GM21529 (cell line): ENCODE results near the gene GREB1.

Experiments used
- ATAC-seq: cut with Tn5 transposase; IDR thresholded peaks from one replicate; pipeline ENCODE4 v1.9.1; 2021; ENCODE audit not compliant: unreplicated experiment

Gene GREB1

DNA sequence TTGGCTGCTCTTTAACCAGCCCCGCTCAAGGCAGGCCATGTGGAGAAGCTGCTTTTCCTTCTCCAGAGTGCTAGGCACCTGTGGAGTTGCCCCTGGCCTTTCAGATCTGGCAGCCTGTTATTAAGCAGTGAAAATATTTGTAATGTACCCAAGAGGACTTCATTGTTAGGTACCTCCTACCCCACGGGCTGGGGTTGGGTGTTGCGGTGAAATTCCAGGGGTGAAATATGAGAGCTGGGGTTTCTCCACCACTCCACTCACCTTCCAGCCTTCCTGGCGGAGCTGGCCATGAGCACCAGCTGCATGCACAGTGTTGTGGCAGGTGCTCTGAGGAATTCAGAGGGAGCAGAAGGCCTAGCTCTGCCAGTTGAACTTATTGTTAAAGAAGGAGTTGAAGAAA is 97.0 kb downstream of the GREB1 start:
- no peak for ATAC-seq

DNA sequence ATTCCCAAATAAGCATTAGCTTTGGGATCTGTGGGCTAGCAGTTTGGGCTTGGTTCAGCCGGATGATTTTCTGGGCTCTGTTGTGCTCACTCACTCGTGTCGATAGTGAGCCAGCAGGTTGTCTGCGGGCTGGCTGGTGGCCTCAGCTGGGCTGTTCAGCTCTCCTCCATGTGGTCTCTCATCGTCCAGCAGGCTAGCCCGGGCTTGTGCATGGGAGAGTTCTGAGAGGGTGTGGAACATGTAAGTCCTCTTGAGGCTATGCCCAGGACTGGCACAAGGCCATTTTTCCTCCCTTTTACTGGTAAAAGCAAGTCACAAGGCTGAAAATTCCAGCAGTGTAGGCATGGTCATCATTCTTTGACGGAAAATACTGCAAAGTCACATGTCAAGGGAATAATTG is 97.6 kb downstream of the GREB1 start:
- ATAC-seq: no peak

DNA sequence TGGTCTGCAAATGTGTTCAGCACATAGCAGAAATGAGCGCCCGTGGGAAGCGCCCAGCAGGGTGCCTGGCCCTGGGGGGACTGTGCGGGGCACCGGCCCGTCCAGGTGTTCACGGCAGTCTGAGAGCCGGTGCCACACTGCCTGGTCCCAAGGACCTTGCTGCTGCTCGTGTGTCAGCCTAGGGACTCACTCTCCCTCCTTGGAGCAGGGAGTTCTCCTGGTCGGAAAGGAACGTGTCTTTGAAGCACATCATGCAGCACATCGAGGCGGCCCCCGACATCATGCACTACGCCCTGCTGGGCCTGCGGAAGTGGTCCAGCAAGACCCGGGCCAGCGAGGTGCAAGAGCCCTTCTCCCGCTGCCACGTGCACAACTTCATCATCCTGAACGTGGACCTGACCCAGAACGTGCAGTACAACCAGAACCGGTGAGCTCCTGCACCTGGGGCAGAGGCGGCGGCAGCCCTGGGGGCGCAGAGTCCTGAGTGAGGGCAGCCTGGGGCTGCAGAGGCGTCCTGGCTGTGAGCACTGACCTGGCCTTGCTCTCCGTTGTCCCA is 100.2 kb downstream of the GREB1 start:
- no peak for ATAC-seq

DNA sequence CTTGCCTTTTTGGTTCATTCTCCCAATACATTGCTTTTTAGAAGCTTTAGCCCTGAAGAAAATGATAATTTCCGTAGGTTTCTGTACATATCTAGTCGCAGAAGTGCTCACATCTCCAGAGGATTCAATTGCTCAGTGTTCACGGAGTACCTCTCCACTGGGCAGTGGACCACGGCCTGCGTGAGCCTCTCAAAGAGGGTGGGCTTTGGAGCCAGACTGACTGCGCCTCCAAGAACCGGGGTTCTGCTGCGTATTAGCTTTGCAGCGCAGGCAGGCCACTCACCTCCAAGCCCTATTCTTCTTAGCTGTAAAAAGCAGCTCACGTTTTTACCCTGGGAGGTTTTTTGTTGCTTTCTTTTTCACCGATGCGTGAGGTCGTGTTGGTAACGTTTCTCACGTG is 100.7 kb downstream of the GREB1 start:
- ATAC-seq: no peak

DNA sequence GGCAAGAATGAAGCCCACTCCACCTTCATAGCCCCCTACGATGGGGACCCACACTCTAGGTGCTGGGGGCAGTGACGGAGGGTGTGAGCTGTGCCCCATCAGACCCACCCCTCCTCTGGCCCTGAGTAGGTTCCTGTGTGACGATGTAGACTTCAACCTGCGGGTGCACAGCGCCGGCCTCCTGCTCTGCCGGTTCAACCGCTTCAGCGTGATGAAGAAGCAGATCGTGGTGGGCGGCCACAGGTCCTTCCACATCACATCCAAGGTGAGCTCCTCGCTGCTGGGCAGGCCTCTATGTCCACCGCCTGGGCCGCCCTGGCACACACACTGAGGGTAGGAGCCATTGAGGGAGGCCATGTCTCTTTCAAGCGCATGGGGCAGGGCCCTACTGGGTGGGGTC is 101.3 kb downstream of the GREB1 start:
- no peak for ATAC-seq

DNA sequence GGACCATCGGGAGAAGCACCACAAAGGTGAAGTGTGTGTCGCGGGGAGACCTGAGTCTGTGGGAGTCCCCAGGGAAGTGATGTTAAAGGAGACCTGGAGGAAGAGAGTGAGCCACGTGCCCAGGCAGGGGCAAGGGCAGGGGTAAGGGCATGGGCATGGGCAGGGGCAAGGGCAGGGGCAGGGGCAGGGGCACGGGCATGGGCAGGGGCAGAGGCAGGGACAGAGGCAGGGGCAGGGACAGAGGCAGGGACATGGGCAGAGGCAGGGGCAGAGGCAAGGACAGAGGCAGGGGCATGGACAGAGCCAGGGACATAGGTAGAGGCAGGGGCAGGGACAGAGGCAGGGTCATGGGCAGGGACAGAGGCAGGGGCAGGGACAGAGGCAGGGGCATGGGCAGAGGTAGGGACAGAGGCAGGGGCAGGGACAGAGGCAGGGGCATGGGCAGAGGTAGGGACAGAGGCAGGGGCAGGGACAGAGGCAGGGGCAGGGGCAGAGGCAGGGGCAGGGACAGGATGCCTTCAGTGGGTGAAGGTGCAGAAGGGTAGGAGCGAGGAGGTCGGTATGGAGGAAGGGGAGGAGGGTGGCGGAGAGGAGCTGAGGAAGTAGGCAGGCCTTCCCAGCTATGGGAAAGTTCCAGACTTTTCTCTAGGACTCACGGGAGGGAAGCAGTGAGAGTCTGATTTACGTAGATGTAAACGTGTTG is 102.9 kb downstream of the GREB1 start:
- no peak for ATAC-seq

DNA sequence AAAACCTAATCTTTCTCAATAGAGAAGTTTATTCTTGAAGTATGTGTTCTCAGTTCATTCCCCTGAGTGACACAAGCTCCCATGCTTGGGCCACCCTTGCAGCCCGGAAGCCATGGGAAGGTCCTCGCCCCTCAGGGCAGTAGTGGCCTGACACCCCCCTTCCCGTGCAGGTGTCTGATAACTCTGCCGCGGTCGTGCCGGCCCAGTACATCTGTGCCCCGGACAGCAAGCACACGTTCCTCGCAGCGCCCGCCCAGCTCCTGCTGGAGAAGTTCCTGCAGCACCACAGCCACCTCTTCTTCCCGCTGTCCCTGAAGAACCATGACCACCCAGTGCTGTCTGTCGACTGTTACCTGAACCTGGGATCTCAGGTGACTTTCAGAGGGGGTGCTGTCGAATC is 103.7 kb downstream of the GREB1 start:
- ATAC-seq: no peak

DNA sequence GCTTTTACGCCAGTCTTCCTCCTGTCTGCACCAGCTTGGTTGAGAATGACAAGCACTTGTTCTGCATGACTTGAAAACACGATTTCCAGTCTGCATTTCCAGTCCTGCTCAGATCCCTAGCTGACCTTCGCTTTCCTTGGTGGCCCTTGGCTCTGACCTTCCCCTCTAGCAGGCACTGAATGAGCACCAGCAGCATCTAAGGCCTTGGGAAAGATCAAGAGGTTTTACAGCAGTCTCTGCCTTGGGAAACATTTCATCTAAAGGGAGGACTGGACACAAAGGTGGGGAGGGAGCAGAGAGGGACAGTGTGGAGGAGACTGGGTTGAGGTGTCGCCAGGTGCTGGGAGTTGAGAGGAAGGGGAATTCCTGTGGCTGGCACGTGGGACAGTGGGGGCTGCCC is 105.7 kb downstream of the GREB1 start:
- no peak for ATAC-seq

DNA sequence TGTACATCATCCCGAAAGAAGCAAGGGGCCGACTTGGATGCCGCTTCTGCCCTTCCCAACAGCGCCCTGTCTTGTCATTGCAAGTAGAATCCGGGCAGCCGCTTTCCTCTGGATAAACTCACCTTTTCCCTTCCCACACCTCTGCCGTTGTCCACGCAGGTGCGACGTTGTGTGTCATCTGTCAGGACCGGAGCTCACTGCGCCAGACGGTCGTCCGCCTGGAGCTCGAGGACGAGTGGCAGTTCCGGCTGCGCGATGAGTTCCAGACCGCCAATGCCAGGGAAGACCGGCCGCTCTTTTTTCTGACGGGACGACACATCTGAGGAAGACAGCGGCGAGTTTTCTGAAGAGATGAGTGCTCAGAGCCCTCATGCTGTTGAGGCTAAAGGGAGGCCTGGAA is 106.3 kb downstream of the GREB1 start:
- no peak for ATAC-seq

DNA sequence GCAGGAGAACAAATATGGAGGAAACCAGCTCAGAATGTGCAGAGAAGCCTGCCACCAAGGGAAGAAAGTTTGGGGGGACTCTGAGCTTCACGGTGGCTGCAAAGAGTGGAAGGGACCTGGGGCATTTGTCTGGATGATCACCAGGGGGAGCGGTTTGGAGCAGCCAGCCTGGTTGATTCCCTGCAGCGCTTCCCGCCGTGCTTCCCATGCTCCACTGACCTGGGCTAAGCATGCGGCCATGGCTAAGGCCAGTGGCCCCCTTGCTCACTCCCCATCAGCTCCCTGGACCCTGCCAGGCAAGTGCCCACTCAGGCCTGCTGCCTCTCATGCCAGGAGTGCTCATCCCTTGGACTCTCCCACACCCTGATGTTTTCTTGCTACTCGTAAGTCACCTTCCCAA is 109.1 kb downstream of the GREB1 start:
- ATAC-seq: no peak

DNA sequence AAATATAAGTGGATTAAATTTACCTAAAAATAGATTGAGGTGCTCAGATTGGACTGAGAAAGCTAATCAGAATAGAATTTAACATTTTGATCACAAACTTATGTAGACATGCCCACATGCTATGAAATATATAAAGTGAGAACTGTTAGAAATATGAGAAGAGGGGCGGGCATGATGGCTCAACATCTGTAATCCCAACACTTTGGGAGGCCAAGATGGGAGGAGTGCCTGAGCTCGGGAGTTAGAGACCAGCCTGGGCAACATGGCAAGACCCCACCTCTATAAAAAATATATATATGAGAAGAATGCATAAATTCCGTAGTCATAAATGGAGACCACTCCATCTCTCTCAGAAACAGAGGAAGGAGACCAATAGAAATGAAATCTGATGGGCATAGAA is 110.4 kb downstream of the GREB1 start:
- no peak for ATAC-seq

DNA sequence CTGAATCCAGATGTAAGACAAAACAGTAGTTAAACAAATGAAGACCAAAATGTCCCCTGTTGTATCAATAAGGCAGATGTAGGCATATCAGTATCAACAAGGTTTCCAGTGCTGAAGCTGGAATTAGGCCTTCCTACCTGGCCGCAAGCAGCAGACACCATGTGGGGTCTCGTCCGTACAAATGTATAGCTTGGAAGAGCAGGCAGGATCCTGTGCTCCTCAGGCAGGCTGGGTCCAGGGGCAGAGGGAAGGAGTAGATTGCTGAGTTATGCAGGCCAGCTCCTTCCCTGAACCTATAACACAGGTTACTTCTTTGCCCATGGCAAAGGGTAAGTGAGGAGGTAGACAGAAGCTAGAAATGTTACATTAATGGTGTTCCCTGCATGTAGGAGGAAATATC is 112.7 kb downstream of the GREB1 start:
- ATAC-seq: no peak

DNA sequence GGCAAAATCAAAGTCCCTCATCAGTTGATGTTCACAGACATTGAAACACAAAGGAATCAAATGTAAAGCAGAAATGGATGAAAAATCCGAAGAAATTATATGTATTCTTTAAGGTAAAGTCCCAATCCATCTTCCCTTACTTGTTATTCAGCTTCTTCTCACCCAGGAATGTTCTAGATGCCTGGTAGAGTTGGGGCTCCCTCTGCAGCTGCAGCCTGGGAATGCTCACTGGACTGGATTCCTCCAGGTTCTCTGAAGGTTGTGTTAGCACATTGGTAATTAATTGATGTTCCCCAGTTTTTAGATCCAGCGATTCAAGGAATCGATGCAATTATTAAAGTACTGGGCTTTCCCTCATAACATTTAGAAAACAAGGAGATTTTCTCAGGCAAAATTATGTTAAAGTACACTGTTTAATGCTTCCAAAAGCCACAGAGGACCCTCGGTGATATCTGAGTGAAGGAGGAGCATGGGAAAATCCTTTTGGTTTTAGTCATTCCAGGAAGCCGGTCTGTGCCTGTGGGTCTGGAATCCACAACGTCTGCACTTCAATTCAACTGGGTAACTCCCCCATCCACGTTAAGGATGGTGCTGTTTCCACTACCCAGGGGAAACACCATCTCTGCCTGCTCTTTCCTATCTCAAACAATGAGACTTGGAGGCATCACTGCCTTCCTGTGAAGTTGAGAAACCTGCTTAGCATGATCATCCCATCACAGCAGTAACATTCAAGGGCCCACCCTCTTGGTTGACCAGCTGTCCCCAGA is 114.2 kb downstream of the GREB1 start:
- no peak for ATAC-seq

DNA sequence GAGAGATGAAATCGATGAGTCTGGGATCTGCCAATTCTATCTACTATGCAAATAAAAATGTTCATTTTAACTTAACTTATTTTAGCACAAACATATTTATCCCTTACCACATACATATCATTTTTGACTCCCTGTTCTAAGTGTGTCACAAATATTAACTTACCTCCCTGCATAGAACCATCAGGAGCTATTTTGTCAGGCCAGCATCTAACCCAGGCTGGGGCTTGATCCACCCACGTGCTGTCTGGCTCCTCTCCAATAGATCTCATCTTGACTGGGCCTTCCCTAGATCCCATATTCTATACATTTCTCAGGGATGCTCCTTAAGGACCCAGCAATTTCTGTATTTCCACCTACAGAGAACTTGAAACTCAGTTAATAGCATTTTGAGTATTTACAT is 115.2 kb downstream of the GREB1 start:
- no peak for ATAC-seq

DNA sequence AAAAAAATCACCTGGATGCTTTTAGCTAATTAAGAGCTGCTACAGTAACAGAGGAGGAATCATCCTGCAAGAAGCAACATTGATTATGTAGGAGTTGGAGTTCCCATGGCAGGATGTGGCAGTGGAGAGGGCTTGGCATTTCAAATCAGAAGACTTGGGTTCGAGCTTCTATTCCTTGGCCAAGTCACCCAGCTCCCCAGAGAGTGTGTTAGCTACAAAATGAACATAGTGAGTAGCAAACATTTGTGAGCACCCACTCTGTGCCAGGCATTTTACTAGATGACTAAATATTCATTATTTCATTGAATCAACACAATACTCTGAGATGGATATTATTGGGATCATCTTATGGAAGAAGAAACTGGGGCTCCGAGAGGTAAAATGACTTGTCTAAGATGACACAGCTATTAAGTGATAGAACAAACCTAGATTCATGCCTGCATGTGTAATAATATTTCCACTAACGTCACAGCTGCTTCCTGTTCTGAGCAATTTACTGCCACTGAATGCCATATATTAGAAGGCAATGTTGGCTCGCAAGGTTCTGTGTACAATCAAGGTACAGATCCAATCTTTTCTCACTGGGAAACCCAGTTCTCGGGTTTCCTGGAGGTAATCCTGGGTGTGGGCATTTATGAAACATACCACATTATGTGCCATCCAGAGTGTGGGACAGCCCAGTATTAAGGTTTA is 118.2 kb downstream of the GREB1 start:
- ATAC-seq: no peak

DNA sequence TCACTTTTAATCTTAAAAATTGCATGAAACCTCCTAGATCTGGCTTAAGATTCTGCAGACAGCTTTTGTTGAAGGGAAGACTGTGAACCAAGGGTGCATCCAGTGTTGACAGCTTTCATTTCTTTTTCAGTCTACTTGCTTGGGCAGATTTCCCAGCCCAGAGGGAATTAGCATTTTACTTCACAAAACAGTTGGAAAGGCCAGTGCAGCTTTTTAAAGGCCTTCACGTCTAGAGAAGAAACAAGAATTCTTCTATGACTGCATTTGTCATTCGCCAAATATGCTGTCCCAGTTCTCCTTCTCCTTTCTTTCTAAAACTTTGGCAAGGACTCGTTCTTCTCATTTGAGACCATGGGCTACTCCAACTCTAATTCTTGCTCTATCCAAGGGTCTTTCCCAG is 118.7 kb downstream of the GREB1 start:
- ATAC-seq: no peak

DNA sequence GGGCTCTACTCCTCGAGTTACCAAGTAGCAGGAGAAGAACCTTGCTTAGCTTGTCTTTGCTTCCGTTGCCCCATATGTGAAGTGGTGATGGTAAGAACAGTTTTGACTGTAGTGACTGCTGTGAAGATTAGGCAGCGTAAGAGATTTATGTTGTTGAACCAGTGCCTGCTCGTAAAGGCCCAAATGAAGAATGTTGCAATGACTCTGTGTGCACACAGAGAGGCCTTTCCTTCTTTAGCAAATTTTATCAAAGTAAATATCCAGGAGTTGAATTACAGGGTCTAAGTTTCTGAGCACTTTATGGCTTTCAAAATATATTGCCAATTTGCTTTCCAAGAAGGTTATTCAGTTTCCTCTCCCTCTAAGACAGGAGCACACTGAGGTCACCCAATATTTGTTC is 121.7 kb downstream of the GREB1 start:
- ATAC-seq: no peak

DNA sequence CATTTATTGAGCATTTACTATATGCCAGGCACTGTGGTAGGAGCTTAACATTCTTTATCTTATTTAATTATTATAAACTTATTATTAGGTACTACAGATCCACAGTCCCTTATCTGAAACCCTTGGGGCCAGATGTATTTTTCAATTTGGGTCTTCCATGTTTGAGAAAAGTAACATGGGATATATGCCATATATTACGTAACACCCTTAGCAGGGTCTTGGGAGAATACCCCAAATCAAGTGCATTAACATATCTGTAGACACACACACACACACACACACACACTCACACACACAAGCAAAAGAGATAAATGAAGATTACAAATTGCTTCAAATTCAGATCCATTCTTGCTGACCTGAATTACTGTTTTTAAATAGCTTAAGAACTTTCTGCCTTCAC is 122.4 kb downstream of the GREB1 start:
- ATAC-seq: no peak

DNA sequence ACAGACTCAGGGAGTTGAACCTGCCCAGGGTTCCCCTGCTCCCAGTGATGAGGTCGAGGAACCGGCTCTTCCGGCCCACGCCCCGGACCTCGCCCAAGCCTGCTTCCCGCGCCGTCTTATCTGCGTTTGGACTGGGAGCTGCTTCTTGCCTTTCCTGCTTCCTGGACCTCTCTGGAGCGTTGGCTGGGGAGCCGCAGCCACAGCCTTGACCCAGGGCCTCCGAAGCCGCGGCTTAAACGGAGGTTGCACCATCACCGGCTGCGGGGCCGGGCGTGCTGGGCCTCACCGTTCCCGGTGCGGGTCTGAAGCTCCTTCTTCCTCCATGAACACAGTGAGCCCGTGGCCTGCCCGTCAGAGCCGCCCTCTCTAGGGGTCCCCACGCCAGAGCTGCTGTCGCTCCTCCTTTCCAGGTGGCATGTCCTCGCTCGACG is 122.8 kb downstream of the GREB1 start:
- no peak for ATAC-seq

DNA sequence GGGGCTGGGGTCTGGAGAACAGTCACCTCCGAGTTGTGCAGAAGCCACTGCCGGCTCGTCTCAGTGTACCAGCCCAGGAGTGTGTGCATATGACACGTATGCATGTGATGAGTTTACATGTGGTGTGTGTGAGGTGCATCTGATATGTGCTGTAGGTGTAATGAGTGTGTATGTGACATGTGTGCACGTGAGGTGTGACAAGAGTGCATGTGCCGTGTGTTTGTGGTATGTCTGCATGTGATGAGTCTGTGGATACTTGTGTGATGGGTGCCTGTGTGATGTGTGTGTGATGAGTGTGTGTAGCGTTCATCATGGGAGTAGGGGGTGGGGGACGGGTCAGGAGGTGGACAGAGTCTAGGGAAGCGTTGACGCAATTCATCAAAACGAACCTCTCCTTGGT is 123.3 kb downstream of the GREB1 start:
- ATAC-seq: no peak

DNA sequence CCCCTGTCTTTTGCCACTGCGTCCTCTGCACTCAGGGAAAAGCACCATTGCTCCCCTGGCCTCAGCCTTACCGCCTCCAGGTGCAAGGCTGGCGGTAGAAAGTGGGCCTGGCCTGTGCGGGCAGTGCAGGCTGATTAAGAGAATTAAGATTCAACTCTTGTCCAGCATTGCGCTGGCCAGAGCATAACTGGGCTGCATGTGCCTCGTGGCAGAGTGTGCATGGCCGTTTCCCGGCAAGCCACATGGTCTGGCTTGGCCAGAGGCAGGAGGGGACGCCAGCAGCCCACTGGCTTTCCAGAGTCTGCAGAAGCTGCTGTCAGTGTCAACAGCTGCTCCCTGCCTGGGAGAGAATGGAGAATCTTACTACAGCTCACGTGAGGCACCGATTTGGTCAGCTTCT is 123.8 kb downstream of the GREB1 start:
- no peak for ATAC-seq
